NCI-H2227 (cell line): ENCODE measurements around the gene PCLAF.
"Not testable (repeated sequence)": the region's sequence is repeated elsewhere in the genome, so short reads cannot be mapped to it uniquely, and the experiment has no call there.

ENCODE experiments used
- DNase-seq: peaks from one replicate; lab custom pipeline; 2025; ENCODE audit not compliant: unreplicated experiment; lab: John Stamatoyannopoulos, UW

Gene PCLAF

GRCh38 chr15:64381000-64381751 is at the start of gene PCLAF:
Gene PCLAF, minus strand, starts transcription at chr15:64381441. Its CDS starts 70 bp downstream, at chr15:64381371.
- peak; percentile 92 for DNase-seq

GRCh38 chr15:64430000-64430735 is 48.9 kb upstream of the PCLAF start:
- DNase-seq = peak; percentile 64

- DNase-seq = no peak
These were observed 48.2 kb upstream of the PCLAF start for GRCh38 chr15:64429448-64429847.

- DNase-seq = no peak
These were observed 45.7 kb upstream of the PCLAF start for GRCh38 chr15:64426845-64427465.

- DNase-seq = no peak
These were observed 44.0 kb upstream of the PCLAF start for GRCh38 chr15:64425221-64425620.

- DNase-seq = no peak
These were observed 42.7 kb upstream of the PCLAF start for GRCh38 chr15:64423970-64424369.

- no peak for DNase-seq
These were observed 41.5 kb upstream of the PCLAF start for GRCh38 chr15:64422697-64423096.

GRCh38 chr15:64412216-64412615 is 31.0 kb upstream of the PCLAF start:
- DNase-seq = no peak

- no peak for DNase-seq
These were observed 19.3 kb upstream of the PCLAF start for GRCh38 chr15:64400583-64400982.

GRCh38 chr15:64398575-64398974 is 17.3 kb upstream of the PCLAF start:
- no peak for DNase-seq

GRCh38 chr15:64396789-64397188 is 15.5 kb upstream of the PCLAF start:
- DNase-seq = no peak

- DNase-seq = not testable (repeated sequence)
These were observed 11.2 kb upstream of the PCLAF start for GRCh38 chr15:64392471-64392870.

GRCh38 chr15:64389036-64389435 is 7.8 kb upstream of the PCLAF start:
- DNase-seq = no peak

- peak; percentile 95 for DNase-seq
These were observed 6.4 kb upstream of the PCLAF start, which contains the start of gene TRIP4 for GRCh38 chr15:64387562-64388168. Gene TRIP4, plus strand, starts transcription at chr15:64387836. Its CDS starts 28 bp downstream, at chr15:64387864.

- no peak for DNase-seq
These were observed 5.0 kb upstream of the PCLAF start for GRCh38 chr15:64386291-64386690.

- DNase-seq = no peak
These were observed 2.5 kb upstream of the PCLAF start for GRCh38 chr15:64383760-64384159.

- not testable (repeated sequence) for DNase-seq
These were observed 941 bp downstream of the PCLAF start for GRCh38 chr15:64380130-64380870.

- no peak for DNase-seq
These were observed 1.9 kb downstream of the PCLAF start for GRCh38 chr15:64379216-64379960.

GRCh38 chr15:64373360-64373759 is 7.9 kb downstream of the PCLAF start:
- no peak for DNase-seq

- not testable (repeated sequence) for DNase-seq
These were observed 9.9 kb downstream of the PCLAF start for GRCh38 chr15:64371383-64371782.
